ENCODE data around the gene C5AR2. TPM values are rescaled to one million over a fixed set of nuclear protein-coding genes. Genes with fewer than 3 reads are reported as not detected.
"Not testable (repeated sequence)": the region's sequence is repeated elsewhere in the genome, so short reads cannot be mapped to it uniquely, and the experiment has no call there.

C5AR2 gene
- total RNA-seq = not detected

GRCh38 chr19:47331931-47332547 lies at the start of gene C5AR2:
Gene C5AR2 (plus strand): TSS chr19:47332175. CDS start chr19:47340800, 8,625 bp downstream.
- POLR2A ChIA-PET = no interaction called here
- CTCF ChIA-PET = no interaction called here

DNA sequence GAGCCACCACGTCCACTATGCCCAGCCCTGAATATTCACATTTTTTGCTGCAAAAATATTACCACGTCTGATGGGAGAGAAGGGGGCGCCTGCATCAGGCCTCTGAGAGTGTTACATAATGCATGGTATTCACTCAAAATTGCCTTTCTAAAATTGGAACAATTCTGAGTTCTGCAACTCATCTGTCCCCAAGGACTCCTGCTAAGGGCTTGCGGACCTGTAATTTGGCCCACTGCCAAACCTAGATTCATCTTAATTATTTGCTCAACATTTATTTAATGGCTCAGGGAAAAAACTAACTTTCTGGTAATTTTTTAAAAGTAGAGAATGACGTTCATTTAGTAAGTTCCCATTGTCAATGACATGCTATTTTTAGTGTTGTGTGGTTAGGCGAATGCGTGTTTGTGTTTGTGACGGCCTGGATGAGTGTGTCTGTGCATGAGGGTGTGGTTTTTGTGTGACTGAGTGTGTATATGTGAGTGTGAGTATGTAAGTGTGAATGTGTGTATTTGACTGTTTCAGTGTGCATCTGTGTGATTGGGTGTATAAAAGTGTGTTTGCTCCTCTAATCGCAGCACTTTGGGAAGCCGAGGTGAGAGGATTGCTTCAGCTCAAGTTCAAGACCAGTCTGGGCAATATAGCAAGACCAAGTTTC lies 48.4 kb upstream of the C5AR2 start:
- ChIA-PET CTCF (interaction anchor here (0.9 to 1.7 kb wide), 3 partner anchors 10 to 108 kb away, joined by 3 to 7 read pairs (median 4); no protein-coding TSS in a partner anchor), POLR2A (no interaction called here)

DNA sequence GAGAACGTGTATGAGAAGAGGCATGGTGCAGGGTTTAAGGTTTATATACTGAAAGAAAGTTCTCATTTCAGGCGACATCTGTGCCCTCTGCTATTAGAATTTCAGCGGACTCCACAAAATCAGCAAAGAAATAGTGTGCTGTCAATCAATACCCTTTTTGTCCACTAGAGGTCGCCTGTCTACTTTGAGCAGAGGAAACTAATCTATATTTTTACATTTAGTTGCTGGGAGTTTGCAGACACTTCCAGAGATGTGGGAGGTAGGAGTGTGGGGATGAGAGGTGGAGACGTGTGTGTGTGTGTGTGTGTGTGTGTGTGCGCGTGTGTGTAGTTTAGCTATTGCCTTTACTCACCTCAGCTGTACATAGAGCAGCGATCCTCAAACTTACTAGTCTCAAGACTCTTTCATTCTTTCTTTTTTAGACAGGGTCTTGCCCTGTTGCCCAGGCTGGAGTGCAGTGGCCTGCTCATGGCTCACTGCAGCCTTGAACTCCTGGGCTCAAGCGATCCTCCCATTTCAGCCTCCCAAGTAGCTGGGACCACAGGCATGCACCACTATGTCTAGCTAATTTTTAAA lies 47.6 kb upstream of the C5AR2 start:
- POLR2A ChIA-PET = no interaction called here
- CTCF ChIA-PET = interaction anchor here (0.9 to 3.1 kb wide), 7 partner anchors 9 to 107 kb away, joined by 3 to 15 read pairs (median 4); partner anchors contain the start of gene INAFM1

GRCh38 chr19:47296036-47296435 lies 35.9 kb upstream of the C5AR2 start:
- CTCF ChIA-PET = interaction anchor here (1.0 to 2.7 kb wide), 9 partner anchors 9 to 138 kb away, joined by 3 to 15 read pairs (median 6); partner anchors contain the start of gene DHX34
- POLR2A ChIA-PET = no interaction called here

- CTCF ChIA-PET = interaction anchor here (1.2 kb wide), 1 partner anchor 90 kb away, joined by 4 read pairs; no protein-coding TSS in a partner anchor
- POLR2A ChIA-PET = not testable (repeated sequence)
These were observed 31.1 kb upstream of the C5AR2 start for GRCh38 chr19:47300867-47301266.

DNA sequence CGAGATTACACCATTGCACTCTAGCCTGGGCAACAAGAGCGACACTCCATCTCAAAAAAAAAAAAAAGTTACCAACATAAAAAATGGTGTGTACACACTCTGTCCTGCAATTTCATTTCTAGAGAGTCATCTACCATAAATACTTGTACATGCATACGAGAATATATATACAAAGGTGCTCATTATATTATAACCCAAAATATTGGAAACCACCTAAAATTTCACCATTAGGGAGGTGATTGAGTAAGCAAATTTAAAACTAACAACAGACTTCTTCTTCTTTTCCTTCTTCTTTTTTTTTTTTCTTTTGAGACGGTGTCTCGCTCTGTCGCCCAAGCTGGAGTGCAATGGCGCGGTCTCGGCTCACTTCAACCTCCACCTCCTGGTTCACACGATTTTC lies 29.7 kb upstream of the C5AR2 start:
- ChIA-PET POLR2A (no interaction called here), CTCF (interaction anchor here (0.7 to 1.0 kb wide), 2 partner anchors 21 to 85 kb away, joined by 3 read pairs; no protein-coding TSS in a partner anchor)

GRCh38 chr19:47303966-47304365 lies 28.0 kb upstream of the C5AR2 start:
- ChIA-PET POLR2A (no interaction called here), CTCF (interaction anchor here (0.7 to 1.2 kb wide), 3 partner anchors 8 to 856 kb away, joined by 4 to 8 read pairs (median 5); partner anchors contain the start of gene DHX34)

DNA sequence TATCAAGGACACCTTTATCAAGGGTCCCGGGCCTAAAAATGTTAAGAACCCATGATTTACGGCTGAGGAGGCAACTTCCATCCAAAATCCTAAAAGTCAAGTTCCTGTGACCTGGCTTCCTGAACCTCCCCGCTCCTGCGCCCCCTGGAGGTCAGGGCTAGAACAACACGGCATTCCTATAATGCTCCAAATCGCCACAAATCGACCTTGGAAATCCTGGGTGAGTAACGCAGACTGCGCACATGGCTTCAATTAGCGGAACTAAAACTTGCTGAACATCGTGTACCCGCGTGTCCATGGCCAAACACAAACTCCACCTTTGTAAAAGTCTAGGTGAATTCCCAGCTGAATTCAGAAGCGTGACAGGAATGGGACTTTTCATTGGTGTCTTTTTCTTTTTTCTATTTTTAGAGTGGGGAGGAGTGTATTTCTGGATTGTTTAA lies 26.6 kb upstream of the C5AR2 start:
- ChIA-PET CTCF (interaction anchor here (0.7 to 2.1 kb wide), 9 partner anchors 9 to 254 kb away, joined by 3 to 8 read pairs (median 5); partner anchors contain the start of genes DHX34 and KPTN), POLR2A (no interaction called here)

DNA sequence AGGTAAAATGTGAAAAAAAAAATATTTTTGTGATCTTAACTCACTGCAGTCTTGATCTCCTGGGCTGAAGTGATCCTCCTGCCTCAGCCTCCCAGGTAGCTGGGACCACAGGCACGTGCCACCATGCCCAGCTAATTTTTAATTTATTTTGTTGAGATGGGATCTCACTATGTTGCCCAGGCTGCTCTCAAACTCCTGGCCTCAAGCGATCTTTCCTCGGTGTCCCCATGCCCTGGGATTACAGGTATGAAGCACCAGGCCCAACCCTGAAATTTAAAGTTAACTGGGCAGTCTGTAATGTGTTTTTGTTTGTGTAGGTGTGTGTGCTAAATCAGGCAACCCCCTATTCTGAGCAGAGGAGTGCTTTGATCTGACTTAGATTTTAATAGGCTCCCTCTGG lies 25.7 kb upstream of the C5AR2 start:
- ChIA-PET POLR2A (no interaction called here), CTCF (interaction anchor here (1.0 to 2.1 kb wide), 5 partner anchors 31 to 177 kb away, joined by 3 to 7 read pairs (median 6); partner anchors contain the start of gene KPTN)

DNA sequence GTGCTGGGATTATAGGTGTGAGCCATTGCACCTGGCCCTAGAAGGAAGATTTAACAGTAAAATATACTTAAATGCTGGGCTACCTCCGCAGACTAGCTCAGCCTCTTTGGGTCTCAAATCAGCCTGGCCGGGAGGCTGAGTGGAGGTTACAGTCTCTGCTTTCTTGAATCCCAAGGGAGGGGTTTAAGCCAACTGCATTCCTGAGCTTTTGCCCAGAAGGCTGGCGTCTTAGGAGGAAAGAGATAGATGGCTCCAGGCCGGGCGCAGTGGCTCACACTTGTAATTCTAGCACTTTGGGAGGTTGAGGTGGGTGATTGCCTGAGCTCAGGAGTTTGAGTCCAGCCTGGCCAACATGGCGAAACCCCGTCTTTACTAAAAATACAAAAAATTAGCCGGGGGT lies 22.9 kb upstream of the C5AR2 start:
- CTCF ChIA-PET = interaction anchor here (0.7 kb wide), 1 partner anchor 228 kb away, joined by 4 read pairs; no protein-coding TSS in a partner anchor
- POLR2A ChIA-PET = no interaction called here

DNA sequence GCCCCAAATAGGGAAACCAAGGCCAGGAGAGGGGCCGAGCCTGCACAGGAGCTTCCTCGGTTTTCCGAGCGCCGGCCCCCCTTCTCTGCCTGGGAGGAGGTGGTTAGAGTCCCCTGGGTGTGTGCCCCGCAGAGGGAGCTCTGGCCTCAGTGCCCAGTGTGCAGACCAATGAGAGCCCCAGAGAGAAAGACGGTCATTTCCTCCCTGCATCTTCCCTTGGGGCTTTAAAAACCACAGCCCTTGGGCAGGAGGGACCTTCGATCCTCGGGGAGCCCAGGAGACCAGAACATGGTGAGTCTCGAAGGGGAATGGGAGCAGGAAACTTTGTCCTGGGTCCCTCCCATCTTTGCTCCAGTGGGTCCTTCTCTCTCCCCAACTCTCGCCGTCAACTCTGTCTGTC lies 22.4 kb upstream of the C5AR2 start, which contains the start of gene C5AR1:
Gene C5AR1 (plus strand): TSS at position 254 of the 400 bp plus-strand sequence. CDS start 35 bp downstream, at position 289.
- CTCF ChIA-PET = no interaction called here
- POLR2A ChIA-PET = no interaction called here

- ChIA-PET POLR2A (no interaction called here), CTCF (no interaction called here)
These were observed 21.7 kb upstream of the C5AR2 start for GRCh38 chr19:47310323-47310722.

GRCh38 chr19:47310819-47311218 lies 21.2 kb upstream of the C5AR2 start:
- CTCF ChIA-PET = no interaction called here

DNA sequence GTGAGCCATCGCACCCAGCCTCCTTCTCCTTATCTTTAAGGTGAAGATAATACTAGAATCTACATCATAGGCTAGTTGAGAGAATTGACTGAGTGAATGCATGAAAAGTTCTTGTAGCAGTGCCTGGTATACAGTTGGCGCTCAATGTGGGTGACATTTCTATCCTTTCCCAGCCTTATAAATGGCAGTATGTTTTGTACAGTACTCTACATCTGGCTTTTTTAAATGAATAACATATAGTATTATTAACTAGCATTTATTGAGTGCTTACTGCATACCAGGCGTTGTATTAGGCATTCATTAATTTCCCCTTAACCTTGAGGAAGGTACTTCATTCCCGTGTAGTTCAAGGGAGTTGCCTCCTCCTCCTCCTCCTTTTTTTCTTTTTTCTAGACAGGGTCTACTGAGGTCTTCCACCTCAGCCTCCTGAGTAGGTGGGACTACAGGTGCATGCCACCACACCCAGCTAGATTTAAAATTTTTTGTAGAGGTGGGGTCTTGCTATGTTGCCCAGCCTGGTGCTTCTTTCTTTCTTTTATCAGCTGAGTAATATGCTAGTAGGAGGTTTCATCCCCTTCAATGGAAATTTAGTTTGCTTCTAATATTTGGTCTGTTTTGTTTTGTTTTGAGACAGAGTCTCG lies 19.5 kb upstream of the C5AR2 start:
- ChIA-PET CTCF (interaction anchor here (0.6 kb wide), 1 partner anchor 21 kb away, joined by 4 read pairs; no protein-coding TSS in a partner anchor), POLR2A (no interaction called here)

More at GRCh38 chr19:47310819-47311218, 21.2 kb upstream of the C5AR2 start:
- POLR2A ChIA-PET = no interaction called here

DNA sequence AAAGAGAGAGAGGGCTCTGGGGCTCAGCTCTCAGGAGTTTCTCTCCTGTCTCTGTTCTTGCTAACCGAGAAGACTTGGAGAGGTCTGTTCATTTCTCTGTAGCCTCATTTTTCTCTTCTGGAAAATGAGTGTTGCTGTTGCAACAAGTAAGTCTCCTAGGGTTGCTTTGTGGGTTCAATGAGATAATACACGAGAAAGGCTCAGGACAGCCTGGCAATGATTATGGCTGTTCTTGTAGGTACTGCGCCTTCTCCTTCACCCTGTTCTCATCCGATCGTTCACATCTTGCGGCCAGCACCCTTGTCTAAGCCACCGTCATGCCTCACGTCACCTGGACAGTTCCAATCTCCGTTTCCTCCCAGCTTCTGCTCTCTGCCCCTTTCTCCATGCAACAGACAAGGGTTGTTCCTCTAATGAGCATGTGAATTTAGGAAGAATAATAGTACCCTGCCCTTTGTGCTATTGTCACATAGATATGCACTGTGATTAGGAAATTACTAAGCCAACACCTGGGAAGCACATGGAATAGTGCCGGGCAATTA lies 18.1 kb upstream of the C5AR2 start:
- POLR2A ChIA-PET = no interaction called here
- CTCF ChIA-PET = interaction anchor here (1.1 kb wide), 1 partner anchor 77 kb away, joined by 3 read pairs; no protein-coding TSS in a partner anchor

DNA sequence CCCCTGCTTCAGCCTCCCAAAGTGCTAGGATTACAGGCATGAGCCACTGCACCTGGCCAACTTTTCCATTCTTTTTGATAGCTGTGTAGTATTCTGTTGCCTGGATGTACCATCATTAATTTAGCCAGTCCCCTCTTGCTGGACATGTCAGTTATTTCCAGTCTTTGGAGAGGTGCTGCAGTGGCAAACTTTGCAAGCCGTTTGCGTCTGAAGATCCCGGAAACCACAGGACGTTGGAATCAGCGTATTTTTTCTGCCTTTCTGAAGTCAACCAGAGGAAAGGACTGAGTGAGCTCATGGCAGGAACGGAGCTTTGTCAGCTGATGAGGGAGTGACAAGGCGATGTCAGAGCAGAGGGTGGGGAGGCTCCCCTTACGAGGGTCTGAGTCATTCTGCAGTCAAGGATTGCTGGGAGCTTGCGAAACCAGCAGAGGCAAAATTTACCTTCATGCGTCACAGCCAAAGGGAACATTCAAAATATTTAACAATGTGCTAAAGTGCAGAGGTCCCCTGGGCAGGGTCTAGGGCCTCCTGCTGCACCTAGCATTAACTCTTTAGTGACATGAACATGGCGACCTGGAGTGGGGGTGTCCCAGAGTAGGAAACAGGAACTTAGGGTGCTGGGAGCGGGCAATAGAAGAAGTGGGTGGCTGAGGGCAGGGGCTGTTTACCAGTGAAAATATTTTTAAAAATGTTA lies 16.7 kb upstream of the C5AR2 start:
- POLR2A ChIA-PET = no interaction called here
- CTCF ChIA-PET = interaction anchor here (0.6 to 1.1 kb wide), 3 partner anchors 18 to 559 kb away, joined by 3 to 5 read pairs (median 4); no protein-coding TSS in a partner anchor

- ChIA-PET CTCF (no interaction called here), POLR2A (interaction anchor here (0.7 kb wide), 1 partner anchor 28 kb away, joined by 5 read pairs; no protein-coding TSS in a partner anchor)
These were observed 15.5 kb upstream of the C5AR2 start for GRCh38 chr19:47316513-47316912.

DNA sequence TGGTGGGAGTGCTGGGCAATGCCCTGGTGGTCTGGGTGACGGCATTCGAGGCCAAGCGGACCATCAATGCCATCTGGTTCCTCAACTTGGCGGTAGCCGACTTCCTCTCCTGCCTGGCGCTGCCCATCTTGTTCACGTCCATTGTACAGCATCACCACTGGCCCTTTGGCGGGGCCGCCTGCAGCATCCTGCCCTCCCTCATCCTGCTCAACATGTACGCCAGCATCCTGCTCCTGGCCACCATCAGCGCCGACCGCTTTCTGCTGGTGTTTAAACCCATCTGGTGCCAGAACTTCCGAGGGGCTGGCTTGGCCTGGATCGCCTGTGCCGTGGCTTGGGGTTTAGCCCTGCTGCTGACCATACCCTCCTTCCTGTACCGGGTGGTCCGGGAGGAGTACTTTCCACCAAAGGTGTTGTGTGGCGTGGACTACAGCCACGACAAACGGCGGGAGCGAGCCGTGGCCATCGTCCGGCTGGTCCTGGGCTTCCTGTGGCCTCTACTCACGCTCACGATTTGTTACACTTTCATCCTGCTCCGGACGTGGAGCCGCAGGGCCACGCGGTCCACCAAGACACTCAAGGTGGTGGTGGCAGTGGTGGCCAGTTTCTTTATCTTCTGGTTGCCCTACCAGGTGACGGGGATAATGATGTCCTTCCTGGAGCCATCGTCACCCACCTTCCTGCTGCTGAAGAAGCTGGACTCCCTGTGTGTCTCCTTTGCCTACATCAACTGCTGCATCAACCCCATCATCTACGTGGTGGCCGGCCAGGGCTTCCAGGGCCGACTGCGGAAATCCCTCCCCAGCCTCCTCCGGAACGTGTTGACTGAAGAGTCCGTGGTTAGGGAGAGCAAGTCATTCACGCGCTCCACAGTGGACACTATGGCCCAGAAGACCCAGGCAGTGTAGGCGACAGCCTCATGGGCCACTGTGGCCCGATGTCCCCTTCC lies 11.8 kb upstream of the C5AR2 start:
- ChIA-PET POLR2A (no interaction called here), CTCF (no interaction called here)
